G401.6 (cell line): ENCODE data around the gene CST8.

Experiments
- FAIRE-seq: peaks from 2 replicates; lab custom pipeline; 2012; peaks lifted over from hg19 to GRCh38; lab: Jason Lieb, UNC

Gene CST8

DNA sequence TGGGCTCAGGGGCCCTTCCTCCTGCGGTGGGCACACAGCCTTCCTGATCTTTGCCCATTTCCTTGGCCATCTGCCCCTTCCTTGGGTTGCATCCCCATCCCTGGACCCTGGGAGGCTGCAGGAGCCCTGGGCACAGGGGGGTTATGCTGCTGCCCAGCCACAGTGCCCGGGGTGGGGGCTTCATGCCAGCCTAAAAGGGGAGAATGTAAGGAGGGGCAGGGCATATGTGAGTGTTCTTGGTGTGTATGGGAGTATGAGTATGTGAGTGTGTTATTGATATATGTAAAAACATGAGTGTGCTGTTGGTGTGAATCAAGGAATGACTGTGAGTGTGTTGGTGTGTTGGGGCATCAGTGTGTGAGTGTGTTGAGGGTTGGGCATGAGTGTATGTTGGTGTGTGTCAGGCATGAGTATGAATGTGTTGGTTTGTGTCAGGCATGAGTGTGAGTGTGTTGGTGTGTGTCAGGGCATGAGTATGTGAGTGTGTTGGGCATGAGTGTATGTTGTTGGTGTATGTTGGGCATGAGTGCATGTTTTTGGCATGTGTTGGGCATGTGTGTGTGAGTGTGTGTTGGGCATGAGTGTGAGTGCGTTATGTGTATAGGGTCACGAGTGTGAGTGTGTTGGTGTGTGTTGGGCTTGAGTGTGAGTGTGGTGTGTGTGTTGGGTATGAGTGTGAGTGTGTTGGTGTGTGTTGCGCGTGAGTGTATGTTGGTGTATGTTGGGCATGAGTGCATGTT lies 14.7 kb upstream of the CST8 start:
- no peak for FAIRE-seq

DNA sequence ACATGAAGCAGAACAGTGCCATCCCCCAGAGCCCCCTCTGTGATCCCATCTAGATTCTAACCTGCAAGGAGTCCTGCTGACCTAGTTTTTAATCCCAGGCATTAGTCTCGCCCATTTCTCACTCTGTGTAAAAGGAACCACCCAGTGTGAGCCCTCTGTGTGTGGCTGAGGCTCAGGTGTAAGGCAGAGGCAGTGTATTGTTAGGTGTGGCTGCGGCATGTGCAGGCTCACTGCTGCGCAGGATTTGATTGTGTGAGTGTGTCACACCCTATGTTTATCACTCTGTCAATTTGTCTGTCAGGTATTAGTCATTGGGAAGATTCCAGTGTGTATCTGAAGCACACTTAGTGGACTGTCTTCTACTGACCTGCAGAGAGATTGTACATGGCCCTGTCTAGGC lies 13.7 kb upstream of the CST8 start:
- FAIRE-seq, result no peak

DNA sequence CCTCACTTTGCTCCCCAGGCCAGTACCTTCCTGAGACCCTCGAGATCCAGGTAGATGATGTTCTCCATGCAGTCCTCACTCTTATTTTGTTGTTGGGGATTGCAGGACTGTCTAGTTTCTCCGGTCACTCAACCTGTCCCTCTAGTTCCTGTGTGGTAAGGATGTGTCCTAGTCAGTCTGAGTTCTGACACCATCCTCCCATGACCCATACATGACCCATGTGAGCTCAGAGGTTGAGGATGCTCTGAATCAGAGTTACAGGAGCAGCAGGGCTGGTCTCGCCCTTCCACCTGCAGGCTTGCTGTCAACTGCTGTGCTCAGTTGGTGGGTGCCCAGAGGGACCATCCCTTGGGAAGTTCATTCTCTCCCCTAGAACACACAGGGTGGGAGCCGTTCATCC lies 11.9 kb upstream of the CST8 start:
- no peak for FAIRE-seq

DNA sequence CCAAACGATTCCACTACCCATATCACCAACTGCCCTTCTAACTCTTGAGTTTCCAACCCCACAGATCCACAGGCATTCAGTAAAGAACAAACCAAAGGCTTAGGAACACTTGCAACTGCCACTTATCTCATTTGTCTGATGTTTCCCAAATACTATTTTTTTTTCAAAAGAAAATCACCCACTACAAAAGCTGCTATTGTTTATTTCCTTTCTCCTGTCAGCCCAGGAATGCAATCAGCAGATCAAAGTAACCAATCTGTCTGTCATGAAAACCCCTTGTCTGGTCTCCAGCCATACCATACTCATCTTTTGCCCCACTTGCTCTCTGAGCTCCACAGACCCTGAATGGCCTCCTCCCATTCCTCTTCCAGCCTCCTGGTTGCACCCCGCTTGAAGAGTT lies 8.8 kb upstream of the CST8 start:
- no peak for FAIRE-seq

DNA sequence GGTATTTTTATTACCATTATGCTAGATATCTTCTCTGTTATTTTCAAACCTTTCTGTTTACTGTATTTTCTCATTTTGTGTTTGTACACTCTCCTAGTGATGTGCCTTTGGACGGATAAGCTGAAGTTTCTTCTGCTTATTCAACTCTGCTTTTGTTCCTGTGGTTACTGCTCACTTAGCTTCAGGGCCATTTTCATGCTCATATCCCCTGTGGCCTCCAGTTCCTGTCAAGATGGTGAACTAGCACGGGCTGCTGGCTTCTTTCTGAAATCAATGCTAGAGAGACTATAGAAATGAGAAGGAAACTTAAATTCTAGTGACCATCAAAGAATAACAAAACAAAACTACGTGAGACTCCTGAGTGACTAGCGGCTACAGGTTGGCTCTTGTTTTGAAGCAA lies 6.8 kb upstream of the CST8 start:
- no peak for FAIRE-seq

DNA sequence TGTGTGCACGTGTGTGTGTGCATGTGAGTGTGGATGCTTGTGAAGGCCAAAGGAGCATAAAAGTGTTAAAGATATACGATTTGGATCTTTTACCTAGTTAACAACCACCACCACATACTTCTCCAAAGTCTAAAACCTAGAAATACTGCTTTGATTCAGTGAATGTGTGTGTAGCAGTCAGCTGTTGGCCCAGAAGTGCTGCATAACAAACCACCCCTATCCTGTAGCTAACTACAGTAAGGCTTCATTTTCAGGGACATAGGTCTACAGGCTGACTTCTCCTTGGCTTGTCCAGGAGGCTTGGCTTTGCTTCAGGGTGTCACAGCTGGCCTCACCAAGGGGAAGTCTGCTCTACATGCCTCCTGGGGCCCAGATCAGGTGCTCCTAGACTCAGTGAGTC lies 2.4 kb upstream of the CST8 start:
- no peak for FAIRE-seq

DNA sequence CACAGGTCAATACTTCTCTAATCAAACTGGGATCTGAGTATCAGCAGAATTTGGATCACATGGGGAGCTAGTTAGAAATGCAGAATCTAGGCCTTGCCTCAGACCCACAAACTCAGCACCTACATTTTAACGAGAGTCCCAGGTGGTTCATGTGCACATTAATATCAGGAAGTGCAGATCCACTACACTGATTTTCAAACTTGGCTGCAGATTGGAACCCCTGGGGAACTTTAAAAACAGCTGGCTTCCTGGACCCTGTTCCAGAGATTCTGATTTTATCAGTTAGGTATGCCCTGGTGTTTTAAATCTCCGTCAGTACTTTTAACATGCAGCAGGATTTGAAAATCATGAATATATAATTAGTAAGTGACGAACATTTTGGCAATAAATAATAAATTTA lies 1.9 kb upstream of the CST8 start:
- no peak for FAIRE-seq

DNA sequence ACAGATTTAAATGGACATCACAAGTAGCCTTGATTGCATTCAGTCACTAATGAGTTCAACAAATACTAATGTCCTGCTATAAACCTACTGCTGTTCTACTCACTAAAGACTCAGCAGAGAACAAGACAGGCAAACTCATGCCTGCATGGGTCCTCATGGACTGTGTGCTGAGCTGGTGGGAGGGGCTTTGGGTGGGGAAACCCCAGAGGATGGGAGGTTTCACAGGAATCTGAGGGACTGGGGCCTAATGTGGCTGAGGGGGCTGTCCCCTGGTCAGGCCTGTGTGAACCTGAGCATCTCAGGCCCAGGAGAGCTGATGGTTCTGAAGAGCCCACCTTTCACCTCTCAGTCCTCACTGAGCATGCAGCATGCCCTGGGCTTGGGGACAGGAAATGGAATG lies 1.4 kb downstream of the CST8 start:
- no peak for FAIRE-seq

DNA sequence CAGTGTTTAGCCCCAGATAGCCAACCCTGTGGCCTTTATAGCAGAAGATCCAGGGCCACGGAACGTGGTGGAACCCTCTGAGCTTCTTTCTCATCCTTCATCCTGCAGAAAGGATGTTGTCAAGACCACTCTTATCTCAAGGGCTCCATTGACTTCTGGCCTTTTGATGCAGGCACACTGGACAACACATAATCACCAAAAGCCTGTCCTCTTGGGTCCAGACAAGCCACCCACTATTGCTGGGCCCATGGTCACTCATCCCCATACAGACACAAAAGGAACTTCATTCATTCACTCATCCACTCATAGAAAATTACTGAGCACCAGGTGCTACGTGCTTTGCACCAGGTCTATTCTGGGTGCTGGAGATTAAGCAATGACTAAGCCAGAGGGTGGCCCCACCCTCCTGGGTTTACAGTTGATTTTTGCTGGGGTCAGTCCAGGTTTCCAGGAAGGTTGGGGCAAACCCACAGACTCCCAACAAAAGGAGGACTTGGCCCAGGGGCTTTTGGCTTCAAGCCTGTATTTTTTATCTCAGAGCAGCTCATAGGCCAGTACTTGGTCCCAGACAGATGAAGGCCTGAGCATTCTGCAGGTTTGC lies 2.4 kb downstream of the CST8 start:
- FAIRE-seq, result no peak

DNA sequence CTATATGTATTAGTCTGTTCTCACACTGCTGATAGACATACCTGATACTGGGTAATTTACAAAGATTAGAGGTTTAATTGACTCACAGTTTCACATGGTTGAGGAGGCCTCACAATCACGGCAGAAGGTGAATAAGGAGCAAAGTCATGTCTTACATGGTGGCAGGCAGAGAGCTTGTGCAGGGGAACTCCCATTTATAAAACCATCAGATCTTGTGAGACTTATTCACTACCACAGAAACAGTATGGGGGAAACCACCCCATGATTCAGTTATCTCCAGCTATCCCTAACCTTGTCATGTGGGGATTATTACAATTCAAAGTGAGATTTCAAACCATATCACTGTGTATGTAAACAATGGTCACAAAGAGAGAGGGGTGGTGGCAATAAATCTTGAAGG lies 6.6 kb downstream of the CST8 start:
- no peak for FAIRE-seq

DNA sequence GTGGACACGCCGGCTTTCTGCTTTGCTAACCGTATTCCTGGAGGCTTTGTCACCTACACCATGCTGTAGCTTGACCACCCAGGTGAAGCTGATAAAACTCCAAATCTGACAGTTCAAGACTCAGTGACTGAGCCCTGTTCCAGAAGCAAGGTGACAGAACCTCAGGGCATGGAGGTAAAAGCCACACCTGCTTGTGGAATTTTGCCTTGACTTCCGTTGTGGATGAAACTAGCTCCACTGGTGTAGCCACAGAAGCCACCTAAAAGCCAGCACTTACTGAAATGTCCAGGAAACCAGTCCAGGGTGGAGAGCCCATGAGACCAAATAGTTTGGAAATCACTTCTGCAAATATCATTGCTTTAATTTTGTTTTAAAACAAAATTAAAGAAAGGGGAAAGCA lies 11.0 kb downstream of the CST8 start:
- FAIRE-seq, result no peak

DNA sequence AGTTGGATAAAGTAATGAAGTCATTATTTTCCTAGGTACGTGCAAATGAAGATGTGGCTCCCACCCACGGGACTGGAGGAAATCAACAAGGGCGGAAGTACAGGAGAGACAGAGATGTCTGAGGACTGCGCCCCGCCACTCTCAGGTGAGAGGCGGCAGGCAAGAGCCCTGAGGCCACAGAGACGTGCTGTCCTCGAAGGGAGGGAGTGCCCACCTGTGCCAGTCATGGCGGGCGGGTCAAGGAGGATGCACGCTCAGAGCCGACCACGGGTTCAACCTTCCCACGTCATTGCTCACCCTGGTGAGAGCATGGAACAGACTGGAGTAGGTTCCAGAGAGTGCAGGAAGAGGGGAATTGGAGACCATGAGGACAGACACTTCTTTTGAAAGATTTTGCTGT lies 12.7 kb downstream of the CST8 start:
- FAIRE-seq, result no peak

DNA sequence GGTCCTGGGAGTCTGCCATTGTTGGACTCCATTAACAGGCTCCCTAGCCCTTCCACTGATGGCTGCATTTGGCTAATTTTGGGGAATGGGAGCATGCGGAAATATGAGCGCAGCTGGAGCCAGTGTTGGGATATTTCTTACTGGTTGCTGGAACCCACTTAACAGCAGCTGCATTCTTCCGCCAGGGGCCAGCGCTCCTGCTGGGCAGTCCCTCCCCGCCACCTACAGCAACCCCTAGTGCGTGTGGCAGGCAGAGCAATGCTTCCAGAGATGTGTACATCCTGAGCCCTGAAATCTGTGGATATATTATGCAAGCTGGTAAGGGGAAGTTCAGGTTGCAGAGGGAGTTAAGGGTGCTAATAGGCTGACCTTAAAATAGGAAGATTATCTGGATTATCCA lies 16.4 kb downstream of the CST8 start:
- FAIRE-seq, result no peak

DNA sequence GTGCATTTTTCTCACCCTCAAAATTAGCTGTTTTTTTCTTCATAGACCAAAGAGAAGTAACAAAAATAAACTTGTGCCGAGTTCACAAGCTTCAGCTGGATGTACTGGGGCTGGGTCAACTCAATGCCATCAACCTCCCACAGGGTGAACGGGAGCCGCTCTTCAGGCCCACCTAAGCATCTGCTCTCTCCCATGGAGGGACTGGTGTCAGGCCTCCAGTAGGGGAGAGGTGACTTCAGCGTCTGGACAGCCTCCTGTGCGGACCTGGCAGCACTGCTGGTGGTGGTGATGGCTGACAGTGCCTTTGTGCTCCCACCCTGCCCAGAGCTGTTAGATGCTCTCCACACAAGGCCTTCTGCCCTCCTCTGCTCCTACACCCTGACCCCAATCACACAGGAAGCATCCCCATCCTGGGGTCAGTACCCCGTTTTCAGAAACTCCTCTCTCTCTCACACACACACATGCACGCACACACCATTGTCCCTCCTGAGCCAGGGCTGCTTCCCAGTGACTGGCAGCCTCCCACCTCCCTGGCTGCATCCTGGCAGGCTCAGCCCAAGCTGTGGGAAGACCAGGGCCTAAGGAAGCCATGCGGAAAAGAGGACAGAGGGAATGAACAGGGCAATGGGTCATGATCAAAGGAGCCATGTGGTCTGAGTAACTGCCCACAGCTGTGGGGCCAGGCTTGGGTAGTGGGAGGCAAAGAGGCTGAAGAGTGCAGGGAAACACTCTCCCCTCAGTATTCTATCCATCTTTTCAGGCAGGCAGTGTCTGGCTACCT lies 17.7 kb downstream of the CST8 start:
- no peak for FAIRE-seq

DNA sequence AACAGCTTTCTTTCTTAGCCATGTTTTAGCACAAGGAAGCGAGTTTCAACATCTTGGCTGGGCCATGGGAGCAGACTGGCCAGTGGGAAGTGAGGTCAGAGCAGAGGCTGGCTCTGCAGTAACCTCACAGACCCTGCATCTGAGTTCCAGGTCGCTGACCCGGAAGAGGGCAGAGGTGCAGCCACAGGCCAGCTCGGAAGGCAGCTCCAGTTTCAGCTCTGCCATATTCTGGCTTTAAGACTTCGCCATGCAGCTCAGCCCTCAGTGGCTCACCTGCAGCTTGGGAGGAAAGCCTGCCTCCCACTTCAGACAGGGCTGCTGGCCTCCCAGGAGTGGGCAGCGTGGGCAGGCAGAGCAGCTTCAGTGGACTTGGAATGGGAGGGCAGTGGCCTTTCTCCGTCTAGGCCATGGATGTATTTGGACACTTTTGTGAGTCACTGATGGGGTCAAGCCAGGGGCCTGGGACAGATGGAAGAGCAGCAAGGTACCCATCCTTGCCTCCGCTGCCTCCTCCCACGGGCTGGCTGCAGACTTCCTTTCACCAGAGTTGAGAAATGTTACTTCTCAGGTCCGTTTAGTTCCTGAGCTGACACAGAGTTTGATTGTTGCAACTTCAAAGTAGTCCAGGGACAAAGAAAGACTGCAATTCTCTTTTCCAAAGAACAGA lies 18.5 kb downstream of the CST8 start:
- no peak for FAIRE-seq

DNA sequence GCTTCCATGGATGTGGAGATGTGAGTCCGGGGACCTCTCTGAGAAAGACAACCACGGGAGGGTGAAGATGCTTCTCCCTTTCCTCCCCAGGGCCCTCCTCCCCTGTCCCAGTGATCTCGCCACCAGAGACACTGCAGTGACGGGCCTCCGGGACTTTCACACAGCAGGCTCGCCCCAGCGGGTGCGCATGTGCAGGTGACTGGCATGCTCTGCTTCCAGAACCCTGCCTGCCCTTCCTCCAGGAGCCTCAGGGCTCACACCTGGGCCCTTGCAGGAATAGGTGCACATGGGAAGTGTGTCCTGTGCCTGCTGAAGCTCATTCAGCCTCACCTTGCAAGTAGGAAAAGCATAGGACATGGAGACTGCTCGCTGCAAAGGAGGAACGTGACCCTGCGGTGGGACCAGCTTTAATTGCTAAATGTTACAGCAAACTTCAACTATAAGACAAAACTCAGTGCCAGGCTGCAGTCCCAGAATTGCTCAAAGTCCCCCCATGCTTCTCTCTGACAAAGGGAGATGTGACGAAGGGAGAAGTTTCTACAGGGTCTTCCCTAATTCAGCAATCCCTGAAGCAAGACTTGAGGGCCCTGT lies 19.2 kb downstream of the CST8 start:
- FAIRE-seq, result no peak

DNA sequence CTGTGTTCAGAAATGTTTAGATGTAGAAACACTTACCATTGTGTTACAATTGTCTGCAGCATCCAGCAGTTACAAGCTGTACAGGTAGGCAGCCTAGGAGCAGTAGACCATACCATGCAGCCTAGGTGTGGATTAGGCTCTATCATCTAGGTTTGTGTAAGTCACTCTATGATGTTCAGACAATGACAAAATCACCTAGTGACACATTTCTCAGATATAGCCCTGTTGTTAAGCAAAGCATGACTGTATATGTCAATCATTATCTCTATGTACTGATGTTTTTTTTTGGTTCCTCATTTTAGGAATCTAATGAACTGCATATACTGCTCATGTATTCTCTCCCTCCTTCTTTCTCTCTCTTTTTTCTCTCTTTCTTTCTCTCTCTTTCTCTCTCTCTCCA lies 22.2 kb downstream of the CST8 start:
- FAIRE-seq, result no peak

DNA sequence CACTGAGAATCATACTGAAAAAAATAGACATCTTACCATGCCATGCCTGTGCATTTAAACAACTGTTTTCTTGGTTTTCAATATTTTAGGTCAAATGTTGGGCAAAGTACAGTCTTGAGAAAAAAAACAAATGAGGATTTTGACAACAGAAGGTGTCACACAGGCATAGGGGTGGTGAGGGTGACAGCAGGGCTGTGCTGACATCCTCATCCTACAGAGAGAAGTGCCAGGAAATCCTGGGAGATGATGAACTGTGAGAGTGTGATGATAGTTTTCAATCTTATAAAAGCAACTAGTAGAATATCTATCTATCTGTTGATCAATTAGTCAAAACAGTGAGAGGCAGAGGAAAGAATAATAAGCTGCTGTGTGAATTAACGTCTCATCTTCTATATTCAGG lies 23.9 kb downstream of the CST8 start:
- no peak for FAIRE-seq

DNA sequence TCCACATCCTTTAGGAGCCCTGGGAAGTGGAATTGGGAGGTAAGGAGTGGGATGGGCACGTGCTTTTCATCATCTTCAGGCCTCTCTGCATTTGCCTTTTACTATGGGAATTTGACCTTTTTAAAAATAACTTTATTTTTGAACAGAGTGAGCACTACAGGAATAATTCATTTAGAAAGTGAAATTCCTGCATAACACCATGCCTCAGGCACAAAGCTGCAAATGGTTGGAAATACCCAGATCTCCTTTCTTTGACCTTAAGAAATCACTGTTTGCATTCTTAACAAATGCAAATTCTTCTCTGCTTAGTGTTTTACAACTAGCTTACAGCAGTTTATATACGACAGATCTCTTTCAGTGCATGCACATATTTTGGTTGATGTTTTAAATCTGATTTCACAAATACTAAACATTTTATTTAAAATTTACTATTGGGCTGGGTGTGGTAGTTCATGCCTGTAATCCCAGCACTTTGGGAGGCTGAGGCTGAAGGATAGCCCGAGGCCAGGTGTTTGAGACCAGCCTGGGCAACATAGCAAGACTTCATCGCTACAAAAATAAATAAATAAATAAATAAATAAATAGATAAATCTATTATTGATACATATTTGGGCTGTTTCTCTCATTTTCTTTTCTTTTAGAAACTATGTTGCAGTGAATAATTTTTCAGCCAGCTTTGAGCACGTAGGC lies 24.5 kb downstream of the CST8 start:
- FAIRE-seq, result no peak

DNA sequence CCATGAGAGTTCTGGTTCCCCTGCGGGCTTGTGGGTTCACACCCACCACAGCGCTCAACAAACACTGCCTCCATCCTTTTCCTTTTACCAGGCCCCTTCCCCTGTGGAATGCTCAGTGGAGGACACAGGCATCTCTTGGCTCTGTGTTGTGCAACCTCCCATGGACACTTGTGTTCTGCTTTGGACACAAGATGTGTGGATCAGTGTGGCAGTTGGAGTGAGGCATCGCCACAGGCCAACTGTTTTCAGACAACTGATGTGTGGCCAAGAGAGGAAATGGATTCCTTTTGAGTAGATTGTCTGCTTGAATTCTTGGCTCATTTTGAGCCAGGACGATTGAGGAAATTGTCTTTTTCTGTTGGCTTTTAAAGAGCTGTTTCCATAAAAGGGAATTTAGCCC lies 26.8 kb downstream of the CST8 start:
- no peak for FAIRE-seq

DNA sequence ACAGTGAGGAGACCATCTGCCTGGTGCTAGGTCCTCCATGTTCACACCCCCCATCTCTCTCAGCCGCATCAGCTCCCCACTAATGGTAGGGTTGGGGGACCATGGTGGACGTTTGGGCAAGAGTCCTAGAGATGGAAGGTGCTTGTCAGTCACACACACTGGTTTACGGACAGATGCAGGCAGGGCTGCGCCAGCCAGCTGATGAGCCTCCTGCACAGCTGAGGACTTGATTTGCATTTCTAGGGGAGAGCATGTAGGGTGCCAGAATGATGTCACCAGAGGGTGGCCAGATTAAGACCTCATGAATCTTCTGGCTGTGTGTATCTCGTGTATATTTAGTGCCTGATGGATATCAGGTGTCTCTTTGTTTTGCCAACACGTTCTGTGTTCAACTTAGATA lies 28.6 kb downstream of the CST8 start:
- no peak for FAIRE-seq

DNA sequence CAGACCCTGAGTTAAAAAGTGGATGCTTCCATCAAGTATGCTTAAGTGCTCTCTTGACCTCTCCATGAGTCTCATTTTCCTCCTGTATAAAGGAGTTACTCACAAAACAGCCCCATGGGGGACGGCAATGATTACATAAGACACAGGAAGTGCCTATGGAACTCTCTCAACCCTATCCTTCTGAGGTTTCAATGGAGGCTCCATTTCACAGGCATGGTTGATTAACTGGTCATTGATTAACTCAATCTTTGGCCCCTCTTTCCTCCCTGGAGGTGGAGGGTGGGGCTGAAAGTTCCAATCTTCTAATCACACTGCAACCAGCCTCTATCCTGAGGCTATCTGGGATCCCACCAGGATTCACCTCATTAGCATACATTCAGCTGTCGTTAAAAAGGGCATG lies 29.3 kb downstream of the CST8 start:
- FAIRE-seq, result no peak
